ENCODE data around the gene LHX4. TPM values are rescaled to one million over a fixed set of nuclear protein-coding genes. Genes with fewer than 3 reads are reported as not detected.

The LHX4 gene
- polyA plus RNA-seq, 1 donor from 2014 or later, result 0.25 TPM

Other genes with a start within 250 kb of the LHX4 start
- gene QSOX1, start 75.4 kb upstream of the LHX4 start, polyA plus RNA-seq, result 10.4 TPM

Measured in IgD-negative memory B cell (primary cell).